ENCODE measurements around the gene LTA. TPM values are rescaled to one million over a fixed set of nuclear protein-coding genes. Genes with fewer than 3 reads are reported as not detected.

LTA gene
- total RNA-seq, 1 experiment from 2014 or later, result not detected

GRCh38 chr6:31543639-31544038 is 28.4 kb upstream of the LTA start:
- H4K8ac ChIP-seq (replicated peaks; ENCODE audit: insufficient read length, low read depth, low read length), result no peak overlapping the region
- no peak overlapping the region for H3K9ac ChIP-seq (ENCODE audit: extremely low read depth, insufficient read length, low read length)
- no peak overlapping the region for H2BK120ac ChIP-seq (ENCODE audit: low read depth, low read length, poor library complexity, severe bottlenecking)
- no CpG with 5 or more reads among the region's 6 CpGs for WGBS (ENCODE audit: extremely low coverage, insufficient read length, low lambda C conversion rate)
- no peak overlapping the region for H2BK12ac ChIP-seq (ENCODE audit: insufficient read length, low read depth, low read length)
- no peaks in the 10 kb centered on the region for H3K9me3 ChIP-seq (ENCODE audit: control insufficient read depth, low read depth, low read length)
- H2AK5ac ChIP-seq (ENCODE audit: insufficient read length, low read length), result no peak overlapping the region
- H4K5ac ChIP-seq (ENCODE audit: insufficient read length, low read depth, low read length), result no peak overlapping the region
- no peak overlapping the region for H3K4ac ChIP-seq (ENCODE audit: low read depth, low read length)
- no peaks in the 10 kb centered on the region for H4K20me1 ChIP-seq (ENCODE audit: control insufficient read depth, insufficient read depth, insufficient read length)
- H2AFZ ChIP-seq (ENCODE audit: low read length), result no peak overlapping the region
- Mint-ChIP-seq H3K4me3 (peak overlapping the region in 1 of 2 experiments; percentile 99; a peak in 1 of 5 replicates), H3K36me3 (ENCODE audit: insufficient read depth in 1 of 3, low read depth in 3 of 3) (peaks cover 29 to 35% (median 35%) of the 10 kb centered on the region in 3 experiments), H3K4me1 (peaks cover 39 to 50% of the 10 kb centered on the region in 2 experiments), H3K27me3 (ENCODE audit: low read depth) (no peaks in the 10 kb centered on the region), H3K9me3 (no peaks in the 10 kb centered on the region; a peak in 1 of 5 replicates), H3K27ac (no peak overlapping the region)
- H3K14ac ChIP-seq (ENCODE audit: insufficient read depth, low read length), result no peak overlapping the region
- H3K18ac ChIP-seq (ENCODE audit: insufficient read length, low read depth, low read length), result no peak overlapping the region
- DNase-seq, result no peak
- H3K27me3 ChIP-seq (ENCODE audit: insufficient read depth, low read length), result no peaks in the 10 kb centered on the region
- H3K56ac ChIP-seq (ENCODE audit: insufficient read length, low read depth, low read length), result no peak overlapping the region
- H3T11ph ChIP-seq (ENCODE audit: low read length), result no peak overlapping the region
- H4K91ac ChIP-seq (ENCODE audit: insufficient read length, low read depth, low read length), result no peak overlapping the region
- H3K23me2 ChIP-seq (ENCODE audit: insufficient read length, low read depth, low read length, poor library complexity, severe bottlenecking), result peaks cover 5% of the 10 kb centered on the region
- no peak for TF ChIP-seq CTCF (conservative IDR thresholded peaks at IDR 0.05)
- no peak overlapping the region for H2BK5ac ChIP-seq (ENCODE audit: insufficient read length, low read length)
- no peak overlapping the region for H3K23ac ChIP-seq (ENCODE audit: insufficient read length, low read depth, low read length)
- H3K79me1 ChIP-seq (ENCODE audit: insufficient read depth, low read depth, low read length, poor library complexity, severe bottlenecking), result peaks cover 7% of the 10 kb centered on the region
- peaks cover 2% of the 10 kb centered on the region; the same call in 1 of the 2 replicates for H3K4me1 ChIP-seq (ENCODE audit: insufficient read depth, low read length)
- no peak overlapping the region for H2BK15ac ChIP-seq (ENCODE audit: low read depth, low read length)
- H3K79me2 ChIP-seq (ENCODE audit: insufficient read depth, low read length), result peaks cover 27% of the 10 kb centered on the region
- H3K4me2 ChIP-seq (ENCODE audit: insufficient read depth, insufficient read length, low read length), result no peak overlapping the region
- no peak overlapping the region for H3K27ac ChIP-seq (ENCODE audit: insufficient read length, low read depth, low read length)
- no peak overlapping the region for H2BK20ac ChIP-seq (ENCODE audit: low read depth, low read length, poor library complexity, severe bottlenecking)

Measured in H9 (cell line).